ENCODE measurements around the gene ACAN.

ACAN gene

DNA sequence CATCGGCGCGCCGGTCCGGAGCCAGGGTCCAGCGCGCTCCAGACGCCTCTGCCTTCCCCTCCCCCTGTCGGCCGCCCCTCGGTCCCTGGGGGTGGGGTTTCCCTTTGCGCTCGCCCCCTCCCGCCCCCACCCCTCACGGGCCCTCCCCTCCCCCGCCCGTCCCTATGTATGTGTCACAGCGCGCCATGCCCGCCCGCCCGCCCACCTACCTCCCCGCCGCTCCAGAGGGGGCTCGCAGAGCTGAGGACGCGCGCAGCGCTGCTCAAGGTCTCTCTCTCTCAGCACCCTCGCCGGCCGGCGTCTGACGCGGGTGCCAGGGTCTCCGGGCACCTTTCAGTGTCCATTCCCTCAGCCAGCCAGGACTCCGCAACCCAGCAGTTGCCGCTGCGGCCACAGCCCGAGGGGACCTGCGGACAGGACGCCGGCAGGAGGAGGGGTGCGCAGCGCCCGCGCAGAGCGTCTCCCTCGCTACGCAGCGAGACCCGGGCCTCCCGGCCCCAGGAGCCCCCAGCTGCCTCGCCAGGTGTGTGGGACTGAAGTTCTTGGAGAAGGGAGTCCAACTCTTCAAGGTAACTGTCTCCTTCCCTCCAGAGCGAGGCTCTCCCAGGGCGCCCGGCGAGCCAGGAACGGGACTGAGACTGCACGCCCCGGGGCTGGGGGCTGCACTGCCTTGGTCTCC is at the start of gene ACAN:
ACAN (plus strand) TSS at position 196 of the 679 bp plus-strand sequence. CDS start 32,771 bp downstream, outside the sequence.
- no peak for DNase-seq
- no peak for ATAC-seq

DNA sequence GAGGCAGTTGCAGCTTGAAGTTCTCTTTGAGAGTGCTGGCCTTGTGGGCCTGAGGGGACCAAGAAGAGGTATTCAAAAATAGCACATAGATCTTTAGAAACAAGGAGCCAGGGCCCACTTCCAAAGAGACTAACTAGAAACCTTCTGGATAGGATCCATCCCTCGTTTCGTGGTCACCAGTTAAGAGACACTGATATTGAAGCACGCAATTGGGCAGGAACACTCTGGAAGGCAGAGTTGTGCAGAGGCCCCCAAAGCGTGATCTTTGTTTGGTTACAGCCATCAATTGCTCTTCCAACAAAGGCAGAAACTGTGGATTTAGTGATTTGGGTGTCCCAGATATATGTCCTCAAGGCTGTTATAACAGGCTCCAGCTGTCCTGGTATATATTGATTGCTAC is 46.7 kb upstream of the ACAN start:
- DNase-seq = no peak
- no peak for ATAC-seq

DNA sequence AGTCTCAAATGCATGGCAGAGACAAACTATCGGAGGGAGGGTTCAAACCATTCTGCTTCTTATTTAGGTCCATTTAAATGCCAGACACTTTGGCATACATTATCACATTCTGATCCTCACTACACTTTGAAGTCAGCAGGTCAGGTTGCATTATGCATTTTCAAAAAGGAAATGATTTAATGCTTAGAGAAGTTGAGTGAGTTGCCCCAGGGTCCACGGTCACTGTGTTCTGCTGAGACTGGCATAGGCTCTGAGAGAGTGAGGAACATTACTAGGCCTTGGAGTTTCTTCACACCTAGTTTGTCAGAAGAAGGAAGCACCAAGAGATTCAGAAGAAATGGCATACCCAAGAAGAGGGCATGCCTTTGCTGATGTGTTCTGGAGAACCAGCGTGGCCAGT is 46.3 kb upstream of the ACAN start:
- ATAC-seq = no peak
- DNase-seq = no peak

DNA sequence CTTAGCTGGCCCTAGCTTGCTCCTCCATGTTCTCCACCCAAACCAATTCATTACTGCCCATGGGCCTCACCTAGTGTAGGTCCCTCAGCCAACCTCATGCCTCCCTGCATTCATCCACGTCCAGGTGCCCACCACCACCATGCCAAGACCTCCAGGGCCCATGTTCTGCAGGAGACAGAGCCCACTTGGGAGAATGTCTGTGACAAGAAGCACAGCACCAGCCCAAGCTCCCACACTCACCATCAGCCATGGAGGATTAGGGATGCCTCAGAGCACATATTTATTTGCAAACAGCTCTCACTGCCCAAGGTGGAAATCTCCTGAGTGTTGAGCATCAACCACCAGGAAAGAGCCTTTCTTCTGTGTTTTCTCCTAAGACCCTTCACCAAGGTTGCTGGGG is 43.4 kb upstream of the ACAN start:
- DNase-seq (no peak), ATAC-seq (no peak)

DNA sequence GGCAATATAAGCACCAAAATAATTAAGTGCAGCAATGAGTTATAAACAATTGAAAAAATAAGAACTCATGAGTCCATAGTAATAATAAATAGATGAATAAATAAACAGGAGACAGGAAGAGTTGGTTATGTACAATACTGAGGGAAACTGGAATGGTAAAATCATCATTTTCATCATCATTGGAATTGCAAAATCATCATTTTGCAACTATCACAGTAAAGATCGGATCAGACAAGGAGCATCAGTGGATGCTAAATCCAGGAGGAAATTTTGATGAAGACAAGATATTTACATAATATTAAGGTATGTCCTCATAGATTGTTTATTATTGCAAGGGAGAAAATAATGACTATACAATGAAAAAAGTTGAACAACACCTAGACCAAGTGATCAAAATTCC is 38.8 kb upstream of the ACAN start:
- ATAC-seq = no peak
- DNase-seq = no peak

DNA sequence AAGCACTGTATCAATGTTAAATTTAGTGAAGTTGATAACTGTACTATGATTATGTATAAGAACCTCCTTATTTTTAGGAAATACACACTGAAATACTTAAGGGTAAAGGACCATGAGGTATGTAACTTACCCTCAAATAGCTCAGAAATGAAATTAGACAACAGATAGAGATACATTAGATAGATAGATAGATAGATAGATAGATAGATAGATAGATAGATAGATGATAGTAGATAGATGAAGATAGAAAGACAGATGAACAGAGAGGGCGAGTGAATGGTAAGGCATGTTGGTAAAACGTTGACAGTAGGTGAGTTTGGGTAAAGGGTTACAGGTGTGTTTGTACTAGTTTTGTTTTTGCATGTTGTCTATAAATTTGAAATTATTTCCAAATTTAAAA is 38.0 kb upstream of the ACAN start:
- no peak for DNase-seq
- ATAC-seq = no peak

DNA sequence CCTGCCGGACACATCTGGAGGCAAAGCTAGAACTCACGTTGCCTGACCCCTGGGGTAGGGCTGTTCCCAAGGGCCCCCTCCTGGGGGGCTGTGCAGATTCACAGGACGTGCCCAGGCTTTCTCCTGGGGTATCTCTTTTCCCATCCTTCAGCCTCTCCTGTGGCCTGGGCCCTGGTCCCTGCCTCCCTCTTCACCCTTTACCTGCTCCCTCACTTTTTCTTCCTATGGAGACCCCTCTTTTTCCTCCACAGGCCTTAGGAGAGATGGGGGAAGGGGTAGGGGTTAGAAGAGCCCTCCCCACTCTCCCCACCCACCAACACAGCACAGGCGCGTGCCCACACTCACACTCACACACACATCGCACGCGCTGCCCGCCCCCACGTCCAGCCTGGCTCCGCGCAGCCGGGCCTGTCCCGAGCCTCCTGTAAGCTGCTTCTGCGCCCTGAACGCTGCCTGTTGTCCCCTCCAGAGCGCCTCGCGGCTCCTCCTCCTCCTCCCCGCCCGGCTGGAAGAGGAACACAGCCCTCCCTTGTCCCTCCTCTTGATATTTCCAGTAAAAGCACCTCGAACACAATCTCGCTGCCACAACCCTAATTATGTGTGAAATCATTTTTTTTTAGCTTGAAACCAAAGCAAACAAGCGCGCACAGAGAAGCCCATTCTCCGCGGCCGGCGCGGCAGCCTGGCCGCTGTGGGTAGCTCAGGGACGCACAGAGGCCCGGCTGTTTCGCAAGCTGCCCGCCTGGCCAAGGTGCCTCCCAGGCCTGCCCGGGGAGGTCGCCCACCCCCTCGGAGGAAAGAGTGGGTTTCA is 33.9 kb upstream of the ACAN start:
- DNase-seq = no peak
- ATAC-seq = no peak

DNA sequence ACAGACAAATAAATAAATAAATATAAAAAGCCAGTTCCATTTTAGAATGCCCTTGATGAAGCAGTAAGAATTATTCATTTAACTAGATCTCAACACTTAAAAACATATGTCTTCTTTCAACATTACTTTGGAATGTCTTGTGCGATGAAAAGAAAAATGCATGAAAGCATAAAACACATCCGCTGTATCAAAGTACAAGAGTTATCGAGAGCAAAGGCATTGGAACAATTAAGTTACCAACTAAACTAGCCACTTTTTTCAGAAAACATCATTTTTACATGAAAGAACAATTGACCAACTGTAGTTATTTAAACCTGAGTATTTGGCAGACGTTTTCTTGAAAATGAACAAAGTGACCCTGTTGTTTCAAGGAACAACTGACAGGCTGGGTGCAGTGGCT is 27.5 kb upstream of the ACAN start:
- ATAC-seq (no peak), DNase-seq (no peak)

DNA sequence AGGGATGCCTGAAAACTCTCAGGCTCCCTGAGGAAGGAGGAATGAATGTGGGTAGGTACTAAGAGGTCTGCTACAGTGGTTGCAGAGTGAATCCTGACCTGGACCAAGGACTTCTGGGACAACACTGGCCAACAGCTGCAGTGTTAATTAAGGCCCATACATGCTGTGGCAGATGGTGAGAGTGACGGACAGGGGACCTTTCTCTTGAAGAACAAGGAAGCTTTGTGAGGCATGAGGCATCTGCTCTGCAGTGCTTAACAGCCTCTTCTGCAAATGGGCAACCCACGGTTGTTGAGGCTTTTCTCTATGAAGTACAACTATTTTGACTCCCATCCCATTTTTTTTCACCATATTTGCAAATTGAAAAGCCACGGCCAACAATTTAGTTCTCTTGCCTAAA is 26.6 kb upstream of the ACAN start:
- DNase-seq (no peak), ATAC-seq (no peak)

DNA sequence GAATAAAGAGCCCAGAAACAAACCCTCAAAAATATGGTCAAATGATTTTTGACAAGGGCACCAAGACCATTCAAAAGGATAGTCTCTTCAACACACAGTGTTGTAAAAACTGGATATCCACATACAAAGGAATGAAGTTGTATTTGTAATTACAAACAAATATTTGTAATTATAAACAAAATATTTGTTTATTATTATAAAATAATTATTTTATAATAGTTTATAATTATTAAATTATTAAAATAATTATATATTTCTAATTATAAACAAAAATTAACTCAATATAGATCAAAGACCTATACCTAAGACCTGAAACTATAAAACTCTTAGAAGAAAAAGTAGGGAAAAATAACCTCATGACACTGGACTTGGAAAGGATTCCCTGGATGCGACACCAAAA is 23.3 kb upstream of the ACAN start:
- no peak for ATAC-seq
- DNase-seq = no peak

DNA sequence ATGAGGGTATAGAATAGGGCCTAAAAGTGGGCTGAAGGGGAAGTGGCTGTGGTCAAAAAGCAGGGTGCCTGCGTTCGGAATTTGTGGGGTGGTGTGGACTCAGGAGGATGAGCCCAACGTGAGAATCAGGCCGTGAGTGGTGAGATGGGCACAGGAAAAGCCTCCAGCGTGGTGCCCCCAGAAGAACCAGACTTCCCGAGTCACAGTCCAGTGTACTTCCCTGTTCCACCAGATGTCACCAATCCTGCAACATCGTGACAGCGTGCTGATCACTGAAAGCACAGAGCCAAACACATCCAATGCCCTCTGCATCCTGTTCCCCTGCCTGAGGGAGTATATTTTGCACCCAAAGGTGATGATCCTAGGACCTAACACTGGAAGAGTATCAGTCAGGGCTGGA is 20.8 kb upstream of the ACAN start:
- ATAC-seq (no peak), DNase-seq (no peak)

DNA sequence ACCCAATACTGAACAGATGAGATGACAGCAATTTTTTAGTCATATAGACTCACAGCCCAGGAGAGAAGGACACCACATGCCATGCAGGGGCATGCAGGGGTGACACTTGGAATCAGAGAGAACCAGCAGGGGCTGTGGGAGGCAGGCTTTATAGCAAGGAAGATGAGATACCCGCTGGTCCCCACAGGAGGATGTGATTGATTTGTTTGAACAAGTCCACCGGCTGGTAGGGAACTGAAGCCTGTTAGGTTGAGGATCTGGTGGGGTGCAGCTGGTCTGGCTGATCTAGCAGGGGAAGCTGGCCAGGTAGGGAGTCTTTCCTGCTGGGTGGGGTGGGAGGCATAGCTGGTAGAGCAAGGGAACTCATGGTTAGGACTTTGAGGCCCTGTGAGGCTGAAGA is 18.0 kb upstream of the ACAN start:
- no peak for ATAC-seq

DNA sequence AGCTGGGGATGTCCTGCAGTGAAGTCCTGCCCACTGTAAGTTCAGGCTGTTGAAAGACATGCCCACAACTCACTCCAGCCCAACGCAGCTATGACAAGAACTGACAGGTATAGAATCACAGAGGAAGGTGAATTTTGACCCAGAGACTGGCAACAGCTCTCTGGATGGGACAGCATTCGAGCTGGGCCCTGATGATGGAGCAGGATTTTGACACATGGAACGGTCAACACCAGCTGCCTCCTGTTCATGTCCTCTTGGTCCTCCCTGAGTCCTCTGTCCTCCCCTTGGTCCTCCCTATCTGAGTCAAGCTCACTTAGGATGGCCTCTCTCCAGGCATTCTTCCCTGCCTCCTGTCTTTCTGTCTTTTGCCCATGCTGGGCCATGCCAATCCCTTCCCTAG is 15.2 kb upstream of the ACAN start:
- DNase-seq (no peak), ATAC-seq (no peak)

More for the DNA sequence above, 18.0 kb upstream of the ACAN start:
- DNase-seq = no peak

DNA sequence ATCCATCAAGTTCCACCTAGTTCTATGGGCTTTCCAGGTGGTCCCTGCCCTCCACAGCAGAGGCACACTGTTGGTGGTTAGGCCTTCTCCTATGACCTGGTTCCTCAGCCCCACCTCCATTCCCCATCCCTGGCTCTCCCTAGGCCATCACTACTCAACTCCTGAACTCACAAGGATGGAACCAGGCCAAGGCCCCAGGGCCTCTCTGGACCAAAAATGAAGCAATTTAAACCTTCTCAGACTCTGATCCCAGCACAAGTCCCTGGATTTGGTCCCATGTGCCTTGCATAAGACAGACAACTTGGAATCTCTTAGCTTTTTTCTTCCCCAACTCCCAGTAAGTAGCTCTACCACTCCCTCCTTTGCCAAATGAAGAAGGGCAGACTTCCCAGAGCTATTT is 14.4 kb upstream of the ACAN start:
- DNase-seq = no peak
- ATAC-seq = no peak

DNA sequence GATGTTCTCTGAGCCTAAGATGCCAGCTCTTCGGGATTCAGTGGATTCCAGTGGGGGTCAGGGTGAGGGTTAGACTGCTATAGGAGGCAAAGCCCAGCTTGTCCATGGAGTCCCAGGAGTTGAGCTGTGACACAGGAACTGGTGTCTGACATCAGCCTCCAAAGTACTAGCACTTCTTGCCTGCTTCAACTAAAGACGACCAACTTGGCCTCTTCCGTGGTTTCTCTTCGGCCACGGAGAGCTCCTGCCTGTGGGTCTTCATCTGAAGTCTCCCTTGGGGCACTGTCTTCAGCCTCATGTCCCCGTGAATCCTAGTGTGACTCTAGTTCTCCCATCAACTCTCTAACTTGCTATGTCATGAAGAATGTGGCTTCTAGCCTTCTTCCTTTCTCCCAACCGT is 12.8 kb upstream of the ACAN start:
- no peak for ATAC-seq

DNA sequence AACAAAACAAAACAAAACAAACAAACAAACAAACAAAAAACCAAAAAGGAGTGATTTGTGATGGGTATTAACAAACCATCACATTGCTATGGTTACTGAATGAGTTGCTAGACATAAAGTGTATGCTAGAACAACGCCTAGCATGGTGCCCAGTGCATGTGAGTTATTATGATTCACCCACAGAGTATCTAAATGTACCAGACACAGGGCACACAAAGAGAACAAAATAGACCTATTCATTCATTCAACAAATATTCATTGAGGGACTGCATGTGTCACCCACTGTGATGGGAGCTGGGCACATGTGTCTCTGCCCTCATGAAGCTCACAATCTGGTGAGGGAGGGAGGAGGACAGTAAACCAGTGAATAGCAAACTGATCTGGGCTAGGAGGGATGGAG is 11.6 kb upstream of the ACAN start:
- ATAC-seq (no peak), DNase-seq (no peak)

More for the DNA sequence above, 12.8 kb upstream of the ACAN start:
- no peak for DNase-seq

DNA sequence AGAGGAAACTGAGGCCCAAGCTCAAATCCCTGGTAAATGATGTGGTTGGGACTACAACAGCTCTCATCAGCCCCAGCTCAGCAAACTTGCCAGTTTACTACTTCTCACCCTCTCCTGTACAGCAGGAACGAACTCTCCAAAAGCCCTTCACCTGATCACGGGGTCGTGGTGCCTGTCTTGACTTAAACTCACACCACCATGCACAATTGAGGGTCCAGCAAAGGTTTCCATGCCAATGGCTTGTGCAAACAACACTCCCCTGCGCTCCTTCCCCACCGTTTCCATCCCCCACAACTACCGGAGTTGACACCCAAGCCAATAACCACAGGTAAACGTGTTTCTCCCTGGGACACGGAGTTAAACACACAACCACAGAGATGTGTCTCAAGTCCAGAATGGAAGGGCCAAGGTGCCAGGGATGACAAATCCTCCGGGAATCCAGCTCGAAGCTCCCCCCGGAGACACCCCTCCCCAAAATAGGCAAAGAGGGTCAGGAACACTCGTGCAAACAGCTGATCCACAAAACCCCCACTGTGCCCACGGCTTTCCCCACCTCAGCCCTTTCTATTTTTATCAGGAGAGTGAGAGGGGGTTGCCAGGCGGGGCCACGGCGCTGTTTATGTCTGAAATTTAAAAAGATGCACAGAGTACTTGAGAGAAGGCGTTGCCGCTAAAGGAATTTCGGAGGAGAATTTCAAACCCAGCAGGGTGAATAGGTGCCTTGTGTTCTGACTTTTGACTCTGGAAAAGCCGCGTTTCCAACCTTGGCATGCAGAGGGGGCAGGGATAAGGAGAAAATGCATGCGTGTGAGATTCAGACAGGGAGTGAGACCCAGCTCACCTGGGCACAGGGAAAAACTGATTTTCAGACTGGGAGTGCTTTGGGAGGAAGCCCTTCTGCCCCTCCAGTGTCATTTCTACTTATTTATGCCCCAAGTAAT is 10.6 kb upstream of the ACAN start:
- ATAC-seq (no peak), DNase-seq (no peak)

DNA sequence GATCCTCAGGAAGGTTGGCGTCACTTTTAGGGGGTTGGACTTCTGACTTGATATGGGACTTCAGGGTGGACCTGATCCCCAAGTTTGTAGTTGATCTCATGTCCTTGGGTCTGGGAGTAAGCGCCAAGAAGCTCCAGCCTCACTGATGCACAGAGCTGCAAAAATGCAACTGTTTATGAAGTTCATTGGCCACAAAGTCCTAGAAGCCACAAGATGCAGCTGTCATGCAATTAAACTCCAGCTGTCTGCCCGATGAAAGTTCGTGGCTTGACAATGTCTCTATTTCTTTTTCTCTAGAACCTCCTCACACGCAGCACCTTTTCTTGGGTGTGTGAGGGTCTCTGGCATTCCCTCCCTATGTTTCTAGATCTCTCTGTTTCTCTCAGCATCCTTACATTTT is 9.2 kb upstream of the ACAN start:
- ATAC-seq (no peak), DNase-seq (no peak)

DNA sequence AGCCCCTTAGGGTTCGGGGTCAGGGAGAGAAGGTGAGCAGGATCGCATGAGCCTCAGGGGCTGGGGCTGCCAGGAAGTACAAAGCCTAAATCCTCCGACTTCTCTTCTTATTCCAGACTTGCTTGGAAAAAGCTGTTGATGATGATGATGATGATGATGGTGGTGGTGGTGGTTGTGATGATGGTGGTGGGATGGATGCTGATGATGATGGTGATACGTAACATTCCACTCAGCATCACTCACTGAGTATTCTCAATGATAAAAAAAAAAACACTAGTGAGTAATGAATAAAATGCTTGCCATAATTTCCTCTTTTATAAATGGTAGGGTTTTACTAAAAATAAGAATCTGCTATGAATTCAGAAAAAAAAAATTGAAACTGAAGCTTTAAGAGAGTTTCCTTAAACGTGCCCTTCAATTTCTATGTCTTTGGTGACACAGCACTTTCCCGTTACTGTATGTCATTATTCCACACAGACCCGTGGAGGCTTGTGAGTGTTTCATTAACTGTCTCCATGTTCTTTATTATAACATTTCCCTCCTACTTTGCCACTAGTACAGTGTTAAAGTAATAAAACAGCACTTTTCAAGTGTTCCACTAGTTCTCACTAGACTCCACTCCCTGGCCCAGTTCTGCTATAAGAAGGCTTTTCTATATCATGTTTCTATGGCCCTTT is 5.4 kb upstream of the ACAN start:
- no peak for DNase-seq
- no peak for ATAC-seq

DNA sequence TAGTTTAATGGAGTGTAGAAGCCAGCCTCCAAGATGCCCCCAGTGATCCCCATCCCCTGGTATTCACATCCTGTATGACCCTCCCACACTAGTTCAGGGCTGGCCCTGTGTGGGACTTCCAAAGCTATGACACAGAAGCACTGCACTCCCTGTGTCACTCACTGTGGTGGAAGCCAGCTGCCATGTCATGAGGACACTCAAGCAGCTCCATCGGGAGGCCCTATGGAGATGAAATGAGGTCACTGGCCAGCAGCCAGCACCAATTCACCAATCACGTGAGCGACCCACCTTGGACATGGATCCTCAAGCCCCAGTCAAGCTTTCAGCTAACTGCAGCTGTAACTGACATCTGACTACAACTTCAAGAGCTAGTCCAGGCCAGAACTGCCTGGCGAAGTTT is 3.9 kb upstream of the ACAN start:
- no peak for ATAC-seq
- no peak for DNase-seq

DNA sequence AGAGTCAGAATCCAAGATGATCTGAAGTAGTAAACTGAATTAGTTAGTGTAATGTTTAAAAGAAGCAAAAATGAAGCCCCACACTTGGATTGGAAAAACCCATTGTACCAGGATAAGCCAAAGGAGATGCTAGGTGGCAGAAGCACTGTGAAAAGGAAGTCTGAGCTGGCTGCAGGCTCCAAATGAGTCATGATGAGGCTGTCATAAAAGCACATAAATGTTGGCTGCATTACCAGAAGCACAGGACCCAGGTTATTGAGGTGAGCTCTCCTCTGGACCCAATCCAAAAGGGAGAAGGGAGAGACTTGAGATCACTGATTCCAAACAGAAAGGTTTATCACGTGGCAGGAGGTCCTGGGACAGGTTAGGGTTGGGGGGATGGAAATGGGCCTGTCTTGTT is 3.2 kb upstream of the ACAN start:
- ATAC-seq (peak; percentile 10), DNase-seq (no peak)

DNA sequence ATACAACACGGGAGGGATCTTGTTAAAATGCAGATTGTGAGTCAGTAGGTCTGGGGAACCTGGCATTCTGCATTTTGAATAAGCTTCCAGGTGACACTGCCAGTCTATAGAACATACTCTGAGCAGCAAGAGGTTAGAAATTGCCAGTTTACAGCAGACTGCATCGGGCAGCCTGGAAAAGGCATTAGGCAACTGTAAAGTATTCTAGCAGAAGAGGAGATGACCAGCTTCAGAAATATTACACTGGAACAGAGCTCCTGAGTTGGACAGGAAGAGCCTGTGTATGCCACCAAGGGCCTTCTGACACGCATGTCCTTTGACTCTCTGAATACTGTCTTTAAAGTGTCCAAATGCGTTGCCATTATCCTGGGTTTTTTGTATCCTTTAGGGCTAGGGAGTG is 2.5 kb upstream of the ACAN start:
- no peak for DNase-seq

More for the DNA sequence above, 2.5 kb upstream of the ACAN start:
- ATAC-seq = no peak
